Sigmoid colon (tissue), 7 donors: ENCODE measurements around the gene PUS10. TPM values are rescaled to one million over a fixed set of nuclear protein-coding genes. Genes with fewer than 3 reads are reported as not detected.

Experiments
- DNase-seq: peaks from one replicate; pipeline ENCODE4 v3.0.0-alpha.2; 2019
- H3K27ac ChIP-seq, 4 donors: fragments of 200-600 bp; sonication (generic); one replicate each; pipeline ENCODE4 v1.5.1; 2016 to 2019; ENCODE audit warnings: mild to moderate bottlenecking in 1 of 4
- H3K27me3 ChIP-seq, 3 donors: fragments of 200-600 bp; sonication (generic); one replicate each; pipeline ENCODE4 v1.5.1; 2019; ENCODE audit warnings: mild to moderate bottlenecking in 1 of 3
- H3K36me3 ChIP-seq, 4 donors: fragments of 200-600 bp; sonication (generic); one replicate each; pipeline ENCODE4 v1.5.1; 2016 to 2019
- H3K4me1 ChIP-seq, 4 donors: fragments of 200-600 bp; sonication (generic); one replicate each; pipeline ENCODE4 v1.5.1; 2017 to 2019
- H3K4me3 ChIP-seq, 4 donors: fragments of 200-600 bp; sonication (generic); one replicate each; pipeline ENCODE4 v1.5.1; 2017 to 2019; ENCODE audit warnings: mild to moderate bottlenecking in 2 of 4, moderate library complexity in 1 of 4
- H3K9me3 ChIP-seq, 4 donors: fragments of 200-600 bp in 3 of 4; sonication (generic) in 3 of 4; one replicate each; pipeline versions ENCODE4 v1.5.1 to v1.6.1; 2013 to 2019
- EP300 ChIP-seq, 4 donors: sonication (generic); formaldehyde crosslinking; IDR thresholded peaks; one replicate each; pipeline ENCODE4 v1.6.1; 2017; ENCODE audit warnings: antibody characterized with exemption in 4 of 4
- POLR2A ChIP-seq, 2 donors: fragments of 450-650 bp; IDR thresholded peaks; one replicate each; pipeline ENCODE4 v1.6.1; 2016; ENCODE audit warnings: antibody characterized with exemption in 2 of 2, mild to moderate bottlenecking in 2 of 2, moderate library complexity in 2 of 2
- POLR2AphosphoS5 ChIP-seq, 4 donors: sonication (generic); formaldehyde crosslinking; IDR thresholded peaks; one replicate each; pipeline ENCODE4 v1.6.1; 2017; ENCODE audit warnings: antibody characterized with exemption in 4 of 4
- WGBS, 2 donors: extraction: QIAGEN DNeasy Blood & Tissue Kit; methylation state at CpG; one replicate each; pipeline ENCODE4 v1.1.7; 2013; 5-methylcytosine and 5-hydroxymethylcytosine counted together
- intact Hi-C: fragments of 100-400 bp; cut with DNase I; formaldehyde crosslinking; loops from one replicate; pipeline ENCODE4 v1.15.1; 2023
- polyA plus RNA-seq, 3 donors: library from polyadenylated mRNA; stranded (reverse); fragments of 200-250 nt; gene quantifications; one replicate each; pipeline ENCODE4 v1.2.3, GENCODE V29; 2013
- total RNA-seq, 4 donors: library from RNA; depleted of rRNA; stranded (reverse); fragments of >200 nt; gene quantifications; one replicate each; pipeline ENCODE4 v1.1.0, GENCODE V29; 2016
- TF ChIP-seq, protein P1 (sequence below), 4 experiments: fragments of 450-650 bp in 3 of 4; fragments of 200-600 bp in 1 of 4; IDR thresholded peaks; one replicate each; pipeline ENCODE4 v1.5.1; 2016 to 2019; ENCODE audit warnings: antibody characterized with exemption in 4 of 4, mild to moderate bottlenecking in 3 of 4, moderate library complexity in 2 of 4
- donor health status: healthy with polysubstance abuse.
- donor health status: Bipolar disorder and iron deficiency.
- donor health status: healthy.

The PUS10 gene
- total and polyA plus RNA-seq, 7 donors = 3.1 to 8.3 (median 5.0) TPM

DNA sequence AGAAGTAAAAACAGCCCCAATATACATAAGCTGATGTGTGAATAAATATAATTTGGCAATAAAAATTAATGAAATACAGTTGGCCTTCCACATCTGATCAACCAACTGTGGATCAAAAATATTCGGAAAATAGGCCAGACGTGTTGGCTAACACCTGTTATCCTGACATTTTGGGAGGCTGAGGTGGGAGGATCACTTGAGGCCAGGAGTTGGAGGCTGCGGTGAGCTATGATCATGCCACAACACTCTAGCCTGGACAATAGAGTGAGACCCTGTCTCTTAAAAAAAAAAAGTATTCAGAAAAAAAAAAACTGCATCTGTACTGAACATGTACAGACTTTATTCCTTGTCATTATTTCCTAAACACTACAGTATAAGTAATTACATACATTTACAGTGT, 11.5 kb upstream of the PUS10 start:
- no peaks in the 10 kb centered on the region for H3K27me3 ChIP-seq
- H3K4me3 ChIP-seq = no peak overlapping the region
- peaks cover 15 to 37% (median 24%) of the 10 kb centered on the region in 4 donors for H3K36me3 ChIP-seq
- intact Hi-C loops = no loop called here
- TF ChIP-seq POLR2AphosphoS5 (IDR thresholded peaks at IDR 0.05) = no peak
- TF ChIP-seq POLR2A (IDR thresholded peaks at IDR 0.05) = no peak
- TF ChIP-seq, protein P1, sequence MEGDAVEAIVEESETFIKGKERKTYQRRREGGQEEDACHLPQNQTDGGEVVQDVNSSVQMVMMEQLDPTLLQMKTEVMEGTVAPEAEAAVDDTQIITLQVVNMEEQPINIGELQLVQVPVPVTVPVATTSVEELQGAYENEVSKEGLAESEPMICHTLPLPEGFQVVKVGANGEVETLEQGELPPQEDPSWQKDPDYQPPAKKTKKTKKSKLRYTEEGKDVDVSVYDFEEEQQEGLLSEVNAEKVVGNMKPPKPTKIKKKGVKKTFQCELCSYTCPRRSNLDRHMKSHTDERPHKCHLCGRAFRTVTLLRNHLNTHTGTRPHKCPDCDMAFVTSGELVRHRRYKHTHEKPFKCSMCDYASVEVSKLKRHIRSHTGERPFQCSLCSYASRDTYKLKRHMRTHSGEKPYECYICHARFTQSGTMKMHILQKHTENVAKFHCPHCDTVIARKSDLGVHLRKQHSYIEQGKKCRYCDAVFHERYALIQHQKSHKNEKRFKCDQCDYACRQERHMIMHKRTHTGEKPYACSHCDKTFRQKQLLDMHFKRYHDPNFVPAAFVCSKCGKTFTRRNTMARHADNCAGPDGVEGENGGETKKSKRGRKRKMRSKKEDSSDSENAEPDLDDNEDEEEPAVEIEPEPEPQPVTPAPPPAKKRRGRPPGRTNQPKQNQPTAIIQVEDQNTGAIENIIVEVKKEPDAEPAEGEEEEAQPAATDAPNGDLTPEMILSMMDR (IDR thresholded peaks at IDR 0.05) = no peak
- no peak for TF ChIP-seq EP300 (IDR thresholded peaks at IDR 0.05)
- H3K9me3 ChIP-seq = no peaks in the 10 kb centered on the region
- H3K27ac ChIP-seq = no peak overlapping the region
- WGBS, 2 donors = 97 to 100% methylated on average over 3 of the region's 3 CpGs
- no peak for DNase-seq
- peaks cover 0 to 5% (median 2%) of the 10 kb centered on the region in 4 donors for H3K4me1 ChIP-seq

DNA sequence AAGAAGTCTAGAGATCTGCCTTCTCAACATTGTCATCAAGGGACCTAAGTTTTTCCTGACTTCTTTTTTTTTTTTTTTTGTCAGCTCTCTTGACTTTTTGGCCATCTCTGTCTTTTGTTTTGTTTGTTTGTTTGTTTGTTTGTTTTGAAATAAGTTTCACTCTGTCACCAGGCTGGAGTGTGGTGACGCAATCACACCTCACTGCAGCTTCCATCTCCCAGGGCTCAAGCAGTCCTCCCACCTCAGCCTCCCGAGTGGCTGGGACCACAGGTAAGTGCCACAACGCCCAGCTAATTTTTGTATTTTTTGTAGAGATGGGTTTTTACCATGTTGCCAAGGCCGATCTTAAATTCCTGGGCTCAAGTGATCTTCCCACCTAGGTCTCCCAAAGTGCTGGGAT, 5.6 kb upstream of the PUS10 start:
- no peak for DNase-seq
- Histone ChIP-seq H3K9me3 (no peaks in the 10 kb centered on the region), H3K36me3 (peaks cover 0 to 8% (median 0%) of the 10 kb centered on the region in 4 donors), H3K4me3 (no peak overlapping the region), H3K27me3 (no peaks in the 10 kb centered on the region), H3K4me1 (peaks cover 0 to 21% (median 9%) of the 10 kb centered on the region in 4 donors), H3K27ac (no peak overlapping the region)
- intact Hi-C loops = no loop called here
- 86 to 94% methylated on average over 4 of the region's 4 CpGs for WGBS, 2 donors
- TF ChIP-seq, protein P1 (IDR thresholded peaks at IDR 0.05) = no peak
- no peak for TF ChIP-seq POLR2A (IDR thresholded peaks at IDR 0.05)
- TF ChIP-seq EP300 (IDR thresholded peaks at IDR 0.05) = no peak
- no peak for TF ChIP-seq POLR2AphosphoS5 (IDR thresholded peaks at IDR 0.05)

GRCh38 chr2:61021228-61021660, 3.2 kb upstream of the PUS10 start:
- peaks cover 0 to 8% (median 0%) of the 10 kb centered on the region in 4 donors for H3K36me3 ChIP-seq
- no peak overlapping the region for H3K4me3 ChIP-seq
- intact Hi-C loops = no loop called here
- DNase-seq = no peak
- TF ChIP-seq, protein P1 (IDR thresholded peaks at IDR 0.05) = no peak
- TF ChIP-seq POLR2A (IDR thresholded peaks at IDR 0.05) (no peak), POLR2AphosphoS5 (IDR thresholded peaks at IDR 0.05) (no peak), EP300 (IDR thresholded peaks at IDR 0.05) (no peak)
- H3K4me1 ChIP-seq = peaks cover 0 to 30% (median 13%) of the 10 kb centered on the region in 4 donors
- no peaks in the 10 kb centered on the region for H3K27me3 ChIP-seq
- no peaks in the 10 kb centered on the region for H3K9me3 ChIP-seq
- WGBS, 2 donors = 85 to 94% methylated on average over 6 of the region's 6 CpGs
- H3K27ac ChIP-seq = no peak overlapping the region

GRCh38 chr2:61018798-61019197, 743 bp upstream of the PUS10 start:
- intact Hi-C loops = loop anchor here (5.0 kb wide), 2 partner anchors 49 to 136 kb away; partner anchors contain the start of genes REL and SANBR
- H3K27me3 ChIP-seq = no peaks in the 10 kb centered on the region
- peak overlapping the region; percentile 91 to 96 (median 92) for H3K27ac ChIP-seq
- peaks cover 0 to 8% (median 0%) of the 10 kb centered on the region in 4 donors for H3K36me3 ChIP-seq
- H3K9me3 ChIP-seq = no peaks in the 10 kb centered on the region
- H3K4me1 ChIP-seq = peaks cover 0 to 34% (median 15%) of the 10 kb centered on the region in 4 donors
- no peak for TF ChIP-seq POLR2AphosphoS5 (IDR thresholded peaks at IDR 0.05)
- TF ChIP-seq POLR2A (IDR thresholded peaks at IDR 0.05) = no peak
- TF ChIP-seq, protein P1 (IDR thresholded peaks at IDR 0.05) = no peak
- no peak for TF ChIP-seq EP300 (IDR thresholded peaks at IDR 0.05)
- 9 to 29% methylated on average over 6 of the region's 6 CpGs for WGBS, 2 donors
- no peak for DNase-seq
- H3K4me3 ChIP-seq = peak overlapping the region; percentile 80 to 96 (median 88)
